SKM-1 treated with dmso at 0.1 percent for 144 hours (cell line): ENCODE measurements around the gene ZFY.
"Not testable (repeated sequence)": the region's sequence is repeated elsewhere in the genome, so short reads cannot be mapped to it uniquely, and the experiment has no call there.

Source experiments
- DNase-seq: peaks from one replicate; lab custom pipeline; 2025; ENCODE audit not compliant: unreplicated experiment; lab: John Stamatoyannopoulos, UW

Gene ZFY

GRCh38 chrY:2972708-2973107 is 37.5 kb downstream of the ZFY start:
- DNase-seq, result no peak

- no peak for DNase-seq
These were observed 38.0 kb downstream of the ZFY start for GRCh38 chrY:2973110-2973751.

GRCh38 chrY:2979283-2979682 is 44.1 kb downstream of the ZFY start:
- DNase-seq, result no peak

GRCh38 chrY:2984491-2984890 is 49.3 kb downstream of the ZFY start:
- DNase-seq, result no peak

- DNase-seq, result not testable (repeated sequence)
These were observed 52.0 kb downstream of the ZFY start for GRCh38 chrY:2987178-2987577.

GRCh38 chrY:2997369-2997768 is 62.2 kb downstream of the ZFY start:
- not testable (repeated sequence) for DNase-seq

GRCh38 chrY:3002190-3002589 is 67.0 kb downstream of the ZFY start:
- no peak for DNase-seq

- peak; percentile 44 for DNase-seq
These were observed 67.7 kb downstream of the ZFY start for GRCh38 chrY:3002680-3003515.

- DNase-seq, result no peak
These were observed 68.3 kb downstream of the ZFY start for GRCh38 chrY:3003516-3003830.

- DNase-seq, result peak; percentile 1
These were observed 68.7 kb downstream of the ZFY start for GRCh38 chrY:3003846-3004245.

- peak; percentile 18 for DNase-seq
These were observed 70.8 kb downstream of the ZFY start for GRCh38 chrY:3006031-3006430.

GRCh38 chrY:3007967-3008366 is 72.8 kb downstream of the ZFY start:
- no peak for DNase-seq

GRCh38 chrY:3012226-3012625 is 77.0 kb downstream of the ZFY start:
- no peak for DNase-seq

- peak; percentile 27 for DNase-seq
These were observed 81.4 kb downstream of the ZFY start for GRCh38 chrY:3016594-3016993.

GRCh38 chrY:3018546-3018945 is 83.4 kb downstream of the ZFY start:
- no peak for DNase-seq

GRCh38 chrY:3019584-3019983 is 84.4 kb downstream of the ZFY start:
- no peak for DNase-seq

- no peak for DNase-seq
These were observed 86.0 kb downstream of the ZFY start for GRCh38 chrY:3021176-3021575.

- no peak for DNase-seq
These were observed 88.4 kb downstream of the ZFY start for GRCh38 chrY:3023606-3024005.

- DNase-seq, result no peak
These were observed 90.2 kb downstream of the ZFY start for GRCh38 chrY:3025357-3025756.
